ENCODE measurements around the gene PIN1. TPM values are rescaled to one million over a fixed set of nuclear protein-coding genes. Genes with fewer than 3 reads are reported as not detected.

The PIN1 gene
- total and polyA plus RNA-seq, 10 of the 15 experiments (the other 5 are each of a cell fraction or from before 2014, with no cell fraction given), result 2.4 to 209 (median 71.5) TPM

DNA sequence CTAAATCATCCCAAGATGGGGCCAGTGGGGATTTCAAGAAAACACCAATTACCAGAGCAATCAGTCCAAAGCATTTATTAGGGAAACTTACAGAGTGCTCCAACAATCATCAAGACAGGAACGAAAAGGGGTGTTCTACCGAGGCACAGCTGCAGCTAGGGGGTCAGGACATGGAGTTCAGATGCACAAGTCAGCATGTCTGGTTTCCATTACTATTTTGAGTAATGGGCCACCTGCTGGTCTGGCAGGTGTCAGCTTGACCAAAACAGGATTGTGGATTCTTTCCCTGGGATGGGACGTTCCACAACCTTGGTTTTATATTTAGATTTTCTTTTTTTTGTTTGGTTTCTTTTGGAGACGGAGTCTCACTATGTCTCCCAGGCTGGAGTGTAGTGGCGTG is 11.3 kb upstream of the PIN1 start:
- Histone ChIP-seq H4K20me1 (ENCODE audit: control insufficient read depth, insufficient read depth) (no peaks in the 10 kb centered on the region), H3K27ac (ENCODE audit: control insufficient read depth, insufficient read depth) (no peak overlapping the region), H3K36me3 (ENCODE audit: control insufficient read depth in 2 of 2, insufficient read depth in 2 of 2, low read length in 1 of 2) (no peaks in the 10 kb centered on the region), H3K4me1 (ENCODE audit: control insufficient read depth, insufficient read depth, low read length) (peaks cover 6% of the 10 kb centered on the region), H3K27me3 (replicated peaks in 1 of 2; ENCODE audit: control insufficient read depth in 2 of 2, insufficient read depth in 2 of 2, low read length in 1 of 2) (no peaks in the 10 kb centered on the region), H3K4me3 (no peak overlapping the region), H3K9ac (ENCODE audit: control insufficient read depth, insufficient read depth, low read length) (no peak overlapping the region), H2AFZ (ENCODE audit: control insufficient read depth, low read depth, low read length) (no peak overlapping the region), H3K79me2 (ENCODE audit: control insufficient read depth, insufficient read depth, low read length) (peaks cover 18% of the 10 kb centered on the region), H3K4me2 (ENCODE audit: control insufficient read depth, insufficient read depth) (no peak overlapping the region), H3K9me3 (replicated peaks; ENCODE audit: control insufficient read depth, insufficient read depth, low read length) (no peaks in the 10 kb centered on the region)
- no peak for FAIRE-seq
- intact Hi-C loops (cut with micrococcal nuclease; ENCODE audit: unreplicated experiment) (no loop called here), in situ Hi-C loops (cut with MboI) (no loop called here)
- no peak for DNase-seq (ENCODE audit: low read depth, low spot score)
- TF ChIP-seq MEF2B (IDR thresholded peaks at IDR 0.05; ENCODE audit: partially characterized antibody, poor library complexity, severe bottlenecking) (no peak), HDAC6 (IDR thresholded peaks at IDR 0.05; ENCODE audit: unreplicated experiment) (no peak), ESRRA (IDR thresholded peaks at IDR 0.05; ENCODE audit: low read length) (no peak), ZNF217 (IDR thresholded peaks at IDR 0.05) (no peak), ASH2L (IDR thresholded peaks at IDR 0.05; ENCODE audit: borderline replicate concordance, low read depth) (no peak), SUPT20H (IDR thresholded peaks at IDR 0.05; ENCODE audit: borderline replicate concordance, control insufficient read depth, low read depth, low read length) (no peak), RBBP5 (conservative IDR thresholded peaks at IDR 0.05) (no peak), SUZ12 (IDR thresholded peaks at IDR 0.05; ENCODE audit: unreplicated experiment) (no peak), NFIC (IDR thresholded peaks at IDR 0.05; ENCODE audit: low read depth, low read length) (no peak), SIN3A (IDR thresholded peaks at IDR 0.05; ENCODE audit: low read depth, low read length) (no peak), DPF2 (IDR thresholded peaks at IDR 0.05) (no peak), PML (IDR thresholded peaks at IDR 0.05; ENCODE audit: low read length) (no peak), TAF1 (IDR thresholded peaks at IDR 0.05; ENCODE audit: borderline replicate concordance, low read depth, low read length) (no peak), FOS (IDR thresholded peaks at IDR 0.05; ENCODE audit: borderline replicate concordance, extremely low read depth, insufficient read length) (no peak)
- TF ChIP-seq, protein P1, sequence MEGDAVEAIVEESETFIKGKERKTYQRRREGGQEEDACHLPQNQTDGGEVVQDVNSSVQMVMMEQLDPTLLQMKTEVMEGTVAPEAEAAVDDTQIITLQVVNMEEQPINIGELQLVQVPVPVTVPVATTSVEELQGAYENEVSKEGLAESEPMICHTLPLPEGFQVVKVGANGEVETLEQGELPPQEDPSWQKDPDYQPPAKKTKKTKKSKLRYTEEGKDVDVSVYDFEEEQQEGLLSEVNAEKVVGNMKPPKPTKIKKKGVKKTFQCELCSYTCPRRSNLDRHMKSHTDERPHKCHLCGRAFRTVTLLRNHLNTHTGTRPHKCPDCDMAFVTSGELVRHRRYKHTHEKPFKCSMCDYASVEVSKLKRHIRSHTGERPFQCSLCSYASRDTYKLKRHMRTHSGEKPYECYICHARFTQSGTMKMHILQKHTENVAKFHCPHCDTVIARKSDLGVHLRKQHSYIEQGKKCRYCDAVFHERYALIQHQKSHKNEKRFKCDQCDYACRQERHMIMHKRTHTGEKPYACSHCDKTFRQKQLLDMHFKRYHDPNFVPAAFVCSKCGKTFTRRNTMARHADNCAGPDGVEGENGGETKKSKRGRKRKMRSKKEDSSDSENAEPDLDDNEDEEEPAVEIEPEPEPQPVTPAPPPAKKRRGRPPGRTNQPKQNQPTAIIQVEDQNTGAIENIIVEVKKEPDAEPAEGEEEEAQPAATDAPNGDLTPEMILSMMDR (IDR thresholded peaks at IDR 0.05 in 2 of 3, conservative IDR thresholded peaks at IDR 0.05 in 1 of 3; ENCODE audit: control insufficient read depth in 2 of 3, extremely low read depth in 1 of 3, insufficient read depth in 1 of 3, low read depth in 3 of 3, low read length in 3 of 3), result no peak
- ChIA-PET SMC1A (ENCODE audit: uncharacterized antibody, unreplicated experiment) (no interaction called here), RAD21 (ENCODE audit: unreplicated experiment) (no interaction called here), CTCF (no interaction called here), POLR2A (no interaction called here)
- WGBS (ENCODE audit: insufficient coverage, insufficient replicate concordance, low lambda C conversion rate, missing lambda C conversion rate), result 72% methylated on average over 5 of the region's 5 CpGs
- no peak for ATAC-seq
- BruUV-seq (replicated peaks), result no TSS peak
